ENCODE data around the gene LASP1NB.

LASP1NB gene

GRCh38 chr17:38886643-38887010 lies 38.8 kb upstream of the LASP1NB start:
- Mint-ChIP-seq H3K27me3 (ENCODE audit: unreplicated experiment) (no peaks in the 10 kb centered on the region), H3K27ac (ENCODE audit: unreplicated experiment) (peak overlapping the region; percentile 76), H3K9me3 (ENCODE audit: unreplicated experiment) (no peaks in the 10 kb centered on the region), H3K4me1 (ENCODE audit: unreplicated experiment) (peaks cover 67% of the 10 kb centered on the region), H3K36me3 (ENCODE audit: unreplicated experiment) (peaks cover 43% of the 10 kb centered on the region), H3K4me3 (ENCODE audit: unreplicated experiment) (no peak overlapping the region)
- TF ChIP-seq, protein P1, sequence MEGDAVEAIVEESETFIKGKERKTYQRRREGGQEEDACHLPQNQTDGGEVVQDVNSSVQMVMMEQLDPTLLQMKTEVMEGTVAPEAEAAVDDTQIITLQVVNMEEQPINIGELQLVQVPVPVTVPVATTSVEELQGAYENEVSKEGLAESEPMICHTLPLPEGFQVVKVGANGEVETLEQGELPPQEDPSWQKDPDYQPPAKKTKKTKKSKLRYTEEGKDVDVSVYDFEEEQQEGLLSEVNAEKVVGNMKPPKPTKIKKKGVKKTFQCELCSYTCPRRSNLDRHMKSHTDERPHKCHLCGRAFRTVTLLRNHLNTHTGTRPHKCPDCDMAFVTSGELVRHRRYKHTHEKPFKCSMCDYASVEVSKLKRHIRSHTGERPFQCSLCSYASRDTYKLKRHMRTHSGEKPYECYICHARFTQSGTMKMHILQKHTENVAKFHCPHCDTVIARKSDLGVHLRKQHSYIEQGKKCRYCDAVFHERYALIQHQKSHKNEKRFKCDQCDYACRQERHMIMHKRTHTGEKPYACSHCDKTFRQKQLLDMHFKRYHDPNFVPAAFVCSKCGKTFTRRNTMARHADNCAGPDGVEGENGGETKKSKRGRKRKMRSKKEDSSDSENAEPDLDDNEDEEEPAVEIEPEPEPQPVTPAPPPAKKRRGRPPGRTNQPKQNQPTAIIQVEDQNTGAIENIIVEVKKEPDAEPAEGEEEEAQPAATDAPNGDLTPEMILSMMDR (IDR thresholded peaks at IDR 0.05), result no peak
- no peak for DNase-seq (ENCODE audit: extremely low spot score, unreplicated experiment)

DNA sequence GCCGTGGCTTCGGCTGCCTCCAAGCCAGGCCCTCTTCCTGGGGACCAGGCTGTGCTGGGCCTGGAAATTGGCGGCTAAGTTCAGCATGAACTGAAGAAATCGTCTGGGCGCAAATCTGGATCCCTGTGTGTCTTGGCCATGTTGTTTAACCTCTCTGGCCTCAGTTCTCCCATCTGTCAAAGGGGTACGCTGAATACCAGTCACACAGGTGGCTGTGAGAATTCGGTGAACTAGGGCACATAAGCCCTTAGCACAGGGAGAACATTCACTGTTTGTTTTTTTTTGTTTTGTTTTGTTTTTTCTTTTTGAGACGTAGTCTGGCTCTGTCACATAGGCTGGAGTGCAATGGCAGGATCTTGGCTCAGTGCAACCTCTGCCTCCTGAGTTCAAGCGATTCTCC lies 36.6 kb upstream of the LASP1NB start:
- Mint-ChIP-seq H3K27ac (ENCODE audit: unreplicated experiment) (peak overlapping the region; percentile 62), H3K4me1 (ENCODE audit: unreplicated experiment) (peaks cover 66% of the 10 kb centered on the region), H3K4me3 (ENCODE audit: unreplicated experiment) (no peak overlapping the region), H3K36me3 (ENCODE audit: unreplicated experiment) (peaks cover 29% of the 10 kb centered on the region), H3K27me3 (ENCODE audit: unreplicated experiment) (no peaks in the 10 kb centered on the region), H3K9me3 (ENCODE audit: unreplicated experiment) (no peaks in the 10 kb centered on the region)
- DNase-seq (ENCODE audit: extremely low spot score, unreplicated experiment), result no peak
- TF ChIP-seq, protein P1 (IDR thresholded peaks at IDR 0.05), result no peak

DNA sequence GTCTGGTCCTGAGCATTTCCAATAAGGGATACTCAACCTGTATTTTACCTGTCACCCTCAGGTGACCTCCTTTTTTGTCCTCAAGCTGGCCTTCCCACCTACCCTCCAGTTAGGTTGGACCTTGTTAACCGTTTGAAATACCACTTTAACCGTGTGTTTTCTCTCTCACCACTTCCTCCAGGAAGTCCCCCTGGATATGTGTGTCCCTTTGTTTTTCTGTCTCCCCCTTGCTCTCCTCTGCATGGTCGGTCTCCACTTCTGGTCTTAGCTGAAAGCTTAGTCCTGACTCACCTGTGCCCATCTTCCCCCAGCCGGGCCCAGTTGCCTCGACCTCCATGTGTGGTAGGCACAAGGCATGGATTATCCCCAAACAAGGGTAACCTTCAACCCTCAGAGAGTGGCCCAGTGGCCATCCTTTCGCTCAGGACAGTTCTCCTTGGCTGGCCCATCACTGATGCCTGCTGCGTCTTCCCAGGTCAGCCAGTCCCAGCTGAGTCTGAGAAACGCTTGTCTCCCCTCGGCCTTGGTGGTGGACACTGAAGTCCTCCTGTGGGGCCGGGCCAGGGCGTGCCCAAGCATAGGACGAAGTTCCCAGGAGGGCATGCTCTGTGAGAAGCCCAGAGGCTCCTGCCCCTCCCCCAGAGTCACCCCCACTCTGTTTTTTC lies 35.5 kb upstream of the LASP1NB start:
- Mint-ChIP-seq H3K9me3 (ENCODE audit: unreplicated experiment) (no peaks in the 10 kb centered on the region), H3K4me1 (ENCODE audit: unreplicated experiment) (peaks cover 66% of the 10 kb centered on the region), H3K27ac (ENCODE audit: unreplicated experiment) (peak overlapping the region; percentile 31), H3K36me3 (ENCODE audit: unreplicated experiment) (peaks cover 28% of the 10 kb centered on the region), H3K27me3 (ENCODE audit: unreplicated experiment) (no peaks in the 10 kb centered on the region), H3K4me3 (ENCODE audit: unreplicated experiment) (no peak overlapping the region)
- TF ChIP-seq, protein P1 (IDR thresholded peaks at IDR 0.05), result no peak
- no peak for DNase-seq (ENCODE audit: extremely low spot score, unreplicated experiment)

GRCh38 chr17:38890410-38890746 lies 35.0 kb upstream of the LASP1NB start:
- no peak for DNase-seq (ENCODE audit: extremely low spot score, unreplicated experiment)
- no peak overlapping the region for H3K27ac Mint-ChIP-seq (ENCODE audit: unreplicated experiment)
- TF ChIP-seq, protein P1 (IDR thresholded peaks at IDR 0.05), result no peak
- no peaks in the 10 kb centered on the region for H3K9me3 Mint-ChIP-seq (ENCODE audit: unreplicated experiment)
- peaks cover 62% of the 10 kb centered on the region for H3K4me1 Mint-ChIP-seq (ENCODE audit: unreplicated experiment)
- no peak overlapping the region for H3K4me3 Mint-ChIP-seq (ENCODE audit: unreplicated experiment)
- no peaks in the 10 kb centered on the region for H3K27me3 Mint-ChIP-seq (ENCODE audit: unreplicated experiment)
- H3K36me3 Mint-ChIP-seq (ENCODE audit: unreplicated experiment), result peaks cover 26% of the 10 kb centered on the region

DNA sequence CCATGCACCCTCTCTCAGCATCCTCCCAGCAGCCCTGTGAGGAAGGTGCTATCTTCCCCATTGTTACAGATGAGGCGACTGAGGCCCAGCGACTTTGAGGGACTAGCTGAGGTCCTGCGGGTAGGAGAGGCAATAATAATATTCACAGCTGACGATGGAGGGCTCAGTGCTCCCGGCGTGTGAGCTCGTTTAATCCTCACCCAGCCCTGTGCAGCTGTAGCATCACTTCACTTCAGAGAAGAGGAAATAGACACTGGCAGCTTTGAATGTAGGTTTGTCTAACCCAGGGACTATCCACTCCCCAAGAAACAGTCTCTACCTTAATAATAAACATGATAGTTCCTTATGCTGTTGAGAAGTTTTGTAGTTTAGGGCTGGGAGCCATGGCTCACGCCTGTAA lies 34.0 kb upstream of the LASP1NB start:
- DNase-seq (ENCODE audit: extremely low spot score, unreplicated experiment), result no peak
- no peaks in the 10 kb centered on the region for H3K27me3 Mint-ChIP-seq (ENCODE audit: unreplicated experiment)
- H3K27ac Mint-ChIP-seq (ENCODE audit: unreplicated experiment), result peak overlapping the region; percentile 62
- peaks cover 62% of the 10 kb centered on the region for H3K4me1 Mint-ChIP-seq (ENCODE audit: unreplicated experiment)
- peaks cover 21% of the 10 kb centered on the region for H3K36me3 Mint-ChIP-seq (ENCODE audit: unreplicated experiment)
- no peaks in the 10 kb centered on the region for H3K9me3 Mint-ChIP-seq (ENCODE audit: unreplicated experiment)
- no peak overlapping the region for H3K4me3 Mint-ChIP-seq (ENCODE audit: unreplicated experiment)
- TF ChIP-seq, protein P1 (IDR thresholded peaks at IDR 0.05), result no peak

All from osteocyte (in vitro differentiated cells).